Hepatocyte (in vitro differentiated cells): ENCODE results near the gene C7orf25.

Experiments
- CTCF ChIP-seq: fragments of 200-600 bp; sonication (generic); IDR thresholded peaks from 2 replicates; pipeline ENCODE4 v1.5.1; 2016; ENCODE audit warnings: antibody characterized with exemption, mild to moderate bottlenecking; ENCODE audit not compliant: poor library complexity
- EZH2 ChIP-seq: fragments of 200-600 bp; sonication (generic); IDR thresholded peaks from 2 replicates; pipeline ENCODE4 v1.6.1; 2016; ENCODE audit warnings: antibody characterized with exemption, mild to moderate bottlenecking, borderline replicate concordance
- EZH2phosphoT487 ChIP-seq: fragments of 200-600 bp; sonication (generic); IDR thresholded peaks from one replicate; pipeline ENCODE4 v1.6.1; 2018; ENCODE audit warnings: antibody characterized with exemption, mild to moderate bottlenecking, low read depth, moderate library complexity; ENCODE audit not compliant: unreplicated experiment, severe bottlenecking

DNA sequence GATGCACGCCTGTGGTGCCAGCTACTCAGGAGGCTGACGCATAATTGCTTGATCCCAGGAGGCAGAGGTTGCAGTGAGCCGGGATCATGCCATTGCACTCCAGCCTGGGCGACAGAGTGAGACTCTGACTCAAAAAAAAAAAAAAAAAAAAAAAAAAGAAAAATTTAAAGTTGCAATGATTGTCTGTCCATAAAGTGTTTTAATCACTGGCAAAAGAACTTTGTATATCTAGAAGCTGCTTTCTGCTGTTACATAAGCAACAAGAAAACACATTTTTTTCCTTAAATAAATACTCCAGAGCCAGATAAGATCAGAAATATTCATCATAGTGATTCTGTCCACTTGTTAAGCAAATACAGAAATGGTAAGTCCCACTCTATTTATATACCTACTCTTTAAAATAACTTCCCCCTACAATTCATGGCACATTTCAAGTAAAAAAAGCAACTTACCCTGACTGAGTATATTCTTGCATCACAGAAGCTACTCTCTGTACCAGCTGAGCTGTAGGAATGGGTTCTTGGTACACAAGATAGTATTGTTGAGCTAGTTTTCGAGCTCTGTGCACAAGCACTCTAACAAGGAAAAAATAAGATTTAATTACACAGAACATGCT lies 12.5 kb upstream of the C7orf25 start:
- no peak for TF ChIP-seq CTCF
- TF ChIP-seq EZH2phosphoT487: no peak
- no peak for TF ChIP-seq EZH2
